Measurements from ENCODE around the gene ZIC2.

ZIC2 gene

DNA sequence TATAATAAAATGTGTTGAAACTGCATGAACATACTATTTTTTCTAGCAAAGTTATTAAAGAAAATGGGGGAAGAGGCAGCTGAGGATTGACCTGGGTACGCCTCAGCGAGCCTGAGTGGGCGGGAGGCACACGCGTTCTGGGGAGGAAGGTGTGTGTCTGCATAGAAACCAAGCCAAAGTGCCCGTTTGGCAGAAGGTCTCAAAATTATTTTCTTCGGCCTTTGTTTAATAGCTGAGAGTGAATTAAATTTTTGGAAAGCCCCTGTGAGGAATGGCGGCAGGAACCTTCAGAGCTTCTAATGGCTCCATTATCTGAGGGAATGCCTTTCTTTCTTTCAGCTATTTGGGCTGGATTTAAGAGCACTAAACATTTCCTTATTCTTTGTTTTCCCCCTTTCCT is 5.2 kb downstream of the ZIC2 start:
- no peak overlapping the region for H3K4me3 ChIP-seq (ENCODE audit: control insufficient read depth, low read depth, low read length)
- DNase-seq (ENCODE audit: low read depth): no peak
- TF ChIP-seq, protein P1, sequence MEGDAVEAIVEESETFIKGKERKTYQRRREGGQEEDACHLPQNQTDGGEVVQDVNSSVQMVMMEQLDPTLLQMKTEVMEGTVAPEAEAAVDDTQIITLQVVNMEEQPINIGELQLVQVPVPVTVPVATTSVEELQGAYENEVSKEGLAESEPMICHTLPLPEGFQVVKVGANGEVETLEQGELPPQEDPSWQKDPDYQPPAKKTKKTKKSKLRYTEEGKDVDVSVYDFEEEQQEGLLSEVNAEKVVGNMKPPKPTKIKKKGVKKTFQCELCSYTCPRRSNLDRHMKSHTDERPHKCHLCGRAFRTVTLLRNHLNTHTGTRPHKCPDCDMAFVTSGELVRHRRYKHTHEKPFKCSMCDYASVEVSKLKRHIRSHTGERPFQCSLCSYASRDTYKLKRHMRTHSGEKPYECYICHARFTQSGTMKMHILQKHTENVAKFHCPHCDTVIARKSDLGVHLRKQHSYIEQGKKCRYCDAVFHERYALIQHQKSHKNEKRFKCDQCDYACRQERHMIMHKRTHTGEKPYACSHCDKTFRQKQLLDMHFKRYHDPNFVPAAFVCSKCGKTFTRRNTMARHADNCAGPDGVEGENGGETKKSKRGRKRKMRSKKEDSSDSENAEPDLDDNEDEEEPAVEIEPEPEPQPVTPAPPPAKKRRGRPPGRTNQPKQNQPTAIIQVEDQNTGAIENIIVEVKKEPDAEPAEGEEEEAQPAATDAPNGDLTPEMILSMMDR (conservative IDR thresholded peaks at IDR 0.05; ENCODE audit: control insufficient read depth, insufficient read depth, low read depth, low read length): no peak

DNA sequence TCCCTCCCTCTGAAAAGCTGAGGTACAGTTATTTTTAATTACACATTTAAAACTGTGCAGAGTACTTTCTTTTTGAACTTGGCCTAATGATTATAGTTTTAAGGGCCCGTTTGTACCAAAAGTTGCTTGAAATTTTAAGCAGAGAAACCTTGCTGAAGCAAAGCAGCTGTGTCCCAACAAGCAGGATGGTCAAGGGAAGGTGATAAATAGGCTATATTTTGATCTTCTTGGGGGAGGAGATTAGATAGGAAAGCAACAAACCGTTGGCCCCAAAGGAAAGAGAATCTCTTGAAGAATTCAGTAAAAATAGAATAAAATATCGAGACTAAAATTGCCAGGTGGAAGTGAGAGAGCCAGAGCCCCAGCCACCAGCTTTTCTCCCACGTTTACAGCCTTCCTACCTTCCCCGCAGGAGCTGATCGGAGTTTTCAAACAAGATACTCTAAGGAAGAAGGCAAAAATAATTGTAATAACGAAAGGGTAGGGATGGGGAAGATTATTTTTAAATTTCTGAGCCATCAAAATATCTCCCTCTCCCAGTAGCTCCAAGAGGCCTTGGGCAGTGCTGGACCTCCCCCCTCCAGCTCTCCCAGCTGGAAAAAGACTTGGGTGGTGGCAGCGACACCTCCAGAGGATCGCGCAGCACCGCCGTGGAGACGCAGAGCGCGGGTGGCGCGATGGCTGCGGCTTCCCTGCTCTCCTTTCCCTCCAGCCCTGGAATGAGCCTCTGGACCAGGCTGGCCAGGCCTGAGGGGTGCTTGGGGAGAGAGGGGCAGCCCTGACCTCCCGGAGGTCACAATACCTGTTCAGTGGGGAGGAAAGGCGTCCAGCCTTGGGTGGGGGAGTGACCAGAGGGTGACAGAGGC is 5.8 kb downstream of the ZIC2 start:
- TF ChIP-seq, protein P1 (conservative IDR thresholded peaks at IDR 0.05; ENCODE audit: control insufficient read depth, insufficient read depth, low read depth, low read length): no peak
- no peak overlapping the region for H3K4me3 ChIP-seq (ENCODE audit: control insufficient read depth, low read depth, low read length)
- DNase-seq (ENCODE audit: low read depth): no peak

DNA sequence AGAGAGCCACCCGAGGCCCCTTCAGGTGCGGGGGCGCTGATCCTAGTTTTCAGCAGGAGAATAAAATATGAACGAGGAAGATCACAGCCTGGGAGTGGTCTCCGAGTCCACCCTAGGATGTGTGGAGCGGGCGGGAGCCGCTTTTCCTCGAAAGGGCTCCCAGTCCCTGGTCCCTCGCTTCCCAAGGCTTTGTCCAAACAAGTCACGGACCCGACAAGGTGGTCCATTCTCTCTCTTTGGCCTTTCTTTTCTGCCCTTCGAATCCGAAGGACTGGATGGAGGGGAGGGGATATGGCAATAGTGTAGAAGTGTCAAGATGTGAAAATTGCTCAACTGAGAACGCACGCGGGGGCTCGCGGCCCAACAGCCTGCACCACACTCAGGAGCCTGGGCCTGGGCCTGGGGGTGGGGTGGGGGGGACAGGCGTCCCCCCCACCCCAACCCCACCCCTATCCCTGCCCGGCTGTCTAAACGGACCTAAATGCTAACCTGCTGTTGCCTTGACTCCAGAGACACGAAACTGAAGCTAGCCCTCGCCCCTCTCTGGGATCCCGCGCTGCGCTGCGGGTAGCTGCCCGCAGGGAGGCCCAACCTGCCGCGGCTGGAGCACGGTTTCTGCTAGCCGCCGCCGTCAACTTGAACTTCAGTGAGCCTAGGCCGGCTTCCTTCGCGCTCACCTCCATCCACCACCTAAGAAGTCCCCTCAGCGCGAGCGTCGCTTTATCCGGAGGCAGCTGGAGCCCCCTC is 7.1 kb downstream of the ZIC2 start:
- TF ChIP-seq, protein P1 (conservative IDR thresholded peaks at IDR 0.05; ENCODE audit: control insufficient read depth, insufficient read depth, low read depth, low read length): no peak
- H3K4me3 ChIP-seq (ENCODE audit: control insufficient read depth, low read depth, low read length): no peak overlapping the region
- DNase-seq (ENCODE audit: low read depth): no peak

DNA sequence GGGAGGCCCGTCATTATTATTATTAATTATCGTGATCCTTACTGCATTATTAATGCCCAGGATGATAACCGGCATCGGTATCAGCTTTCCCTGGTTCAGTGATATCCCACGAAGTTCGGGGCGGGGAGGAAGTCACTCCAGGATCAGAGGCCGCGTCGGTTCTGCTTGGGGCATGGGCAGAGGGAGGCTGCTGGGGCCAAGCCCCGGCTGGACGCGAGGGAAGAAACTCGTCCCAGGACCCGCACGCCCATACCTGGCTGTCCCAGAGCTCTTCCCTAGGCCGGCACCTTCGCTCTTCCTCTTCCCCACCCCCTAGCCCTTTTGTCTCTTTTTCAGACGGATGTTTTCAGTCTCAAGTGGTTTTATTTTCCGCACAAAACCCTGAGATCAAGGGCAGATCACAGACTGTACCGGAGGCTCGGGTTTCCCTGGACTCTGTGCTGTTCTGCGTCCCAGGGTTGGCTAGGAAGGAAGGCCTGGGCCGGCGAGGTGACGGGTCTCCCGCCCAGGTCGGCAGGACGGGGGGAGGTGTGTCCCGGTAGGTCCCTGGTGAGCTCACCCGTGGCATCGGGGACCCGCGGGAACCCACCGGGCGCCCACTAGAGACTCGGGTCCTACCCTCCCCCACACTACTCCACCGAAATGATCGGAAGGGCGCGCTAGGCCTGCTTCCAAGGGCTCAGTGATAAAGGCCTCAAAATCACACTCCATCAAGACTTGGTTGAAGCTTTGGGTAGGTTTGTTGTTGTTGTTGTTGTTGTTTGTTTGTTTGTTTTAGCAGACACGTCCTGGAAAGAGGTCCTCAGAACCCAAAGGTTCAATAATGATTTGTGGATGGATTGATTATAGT is 7.9 kb downstream of the ZIC2 start:
- no peak overlapping the region for H3K4me3 ChIP-seq (ENCODE audit: control insufficient read depth, low read depth, low read length)
- TF ChIP-seq, protein P1 (conservative IDR thresholded peaks at IDR 0.05; ENCODE audit: control insufficient read depth, insufficient read depth, low read depth, low read length): no peak
- DNase-seq (ENCODE audit: low read depth): no peak

DNA sequence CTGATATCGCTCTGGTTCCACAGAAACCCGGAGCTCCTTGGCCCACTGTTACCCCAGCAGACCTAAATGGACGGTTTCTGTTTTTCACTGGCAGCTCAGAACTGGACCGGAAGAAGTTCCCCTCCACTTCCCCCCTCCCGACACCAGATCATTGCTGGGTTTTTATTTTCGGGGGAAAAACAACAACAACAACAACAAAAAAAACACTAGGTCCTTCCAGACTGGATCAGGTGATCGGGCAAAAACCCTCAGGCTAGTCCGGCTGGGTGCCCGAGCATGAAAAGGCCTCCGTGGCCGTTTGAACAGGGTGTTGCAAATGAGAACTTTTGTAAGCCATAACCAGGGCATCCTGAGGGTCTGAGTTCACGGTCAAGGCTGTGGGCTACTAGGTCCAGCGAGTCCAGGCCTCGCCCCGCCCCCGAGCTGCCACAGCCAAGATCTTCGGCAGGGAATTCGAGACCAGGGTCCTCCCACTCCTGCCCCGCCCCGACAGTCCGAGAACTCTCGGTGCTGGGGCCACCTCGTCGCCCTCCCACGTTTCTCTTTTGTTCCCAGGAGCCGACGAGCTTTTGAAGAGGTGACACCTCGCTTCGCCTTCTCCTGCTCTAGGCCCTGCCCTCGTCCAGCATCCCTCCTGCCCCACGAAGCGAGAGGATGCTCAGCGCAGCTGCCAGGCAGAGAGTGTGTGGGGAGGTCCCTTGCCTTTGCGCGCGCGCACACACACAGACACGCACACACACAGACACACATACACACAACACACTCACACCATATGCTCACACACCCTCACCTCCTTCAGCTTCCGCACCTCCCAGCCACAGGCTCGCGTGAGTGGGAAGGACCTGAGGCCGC is 8.8 kb downstream of the ZIC2 start:
- TF ChIP-seq, protein P1 (conservative IDR thresholded peaks at IDR 0.05; ENCODE audit: control insufficient read depth, insufficient read depth, low read depth, low read length): no peak
- no peak overlapping the region for H3K4me3 ChIP-seq (ENCODE audit: control insufficient read depth, low read depth, low read length)
- no peak for DNase-seq (ENCODE audit: low read depth)

All from fibroblast of mammary gland (primary cell).